Ovary (tissue), 9 donors: ENCODE measurements around the gene CADM3. TPM values are rescaled to one million over a fixed set of nuclear protein-coding genes. Genes with fewer than 3 reads are reported as not detected.

Source experiments
- DNase-seq, 5 donors: peaks; one replicate each; pipeline ENCODE4 v3.0.0-alpha.2; 2019 to 2020
- H3K27ac ChIP-seq, 2 donors: fragments of 200-600 bp; one replicate each; pipeline versions ENCODE4 v1.5.1 to v1.8.0; 2019 to 2022
- H3K27me3 ChIP-seq: fragments of 200-600 bp; one replicate; pipeline ENCODE4 v1.8.0; 2022
- H3K36me3 ChIP-seq: fragments of 200-600 bp; sonication (generic); one replicate; pipeline ENCODE4 v1.5.1; 2019
- H3K4me1 ChIP-seq: one replicate; pipeline ENCODE4 v1.8.1; 2013; ENCODE audit warnings: mild to moderate bottlenecking, moderate library complexity; ENCODE audit not compliant: insufficient read depth
- H3K4me3 ChIP-seq: fragments of 200-600 bp; sonication (generic); one replicate; pipeline ENCODE4 v1.5.1; 2017
- H3K9me3 ChIP-seq, 2 donors: fragments of 200-600 bp in 1 of 2; sonication (generic) in 1 of 2; one replicate each; pipeline versions ENCODE4 v1.5.1 to v1.8.1; 2013 to 2019; ENCODE audit warnings: mild to moderate bottlenecking in 1 of 2, moderate library complexity in 1 of 2
- EP300 ChIP-seq: sonication (generic); formaldehyde crosslinking; IDR thresholded peaks from one replicate; pipeline ENCODE4 v1.6.1; 2017; ENCODE audit warnings: antibody characterized with exemption
- POLR2A ChIP-seq: fragments of 450-650 bp; IDR thresholded peaks from one replicate; pipeline ENCODE4 v1.6.1; 2017; ENCODE audit warnings: antibody characterized with exemption, mild to moderate bottlenecking, moderate library complexity
- WGBS, 3 donors: extraction: QIAGEN DNeasy Blood & Tissue Kit in 1 of 3; methylation state at CpG; one replicate each; pipeline versions ENCODE4 v1.1.5 to v1.1.7; 2013 to 2017; 5-methylcytosine and 5-hydroxymethylcytosine counted together
- intact Hi-C, 4 donors: fragments of 100-400 bp; cut with DNase I; formaldehyde crosslinking; loops; one replicate each; pipeline versions ENCODE4 v1.11.0 to v1.15.1; 2022 to 2023
- polyA plus RNA-seq, 2 donors: library from polyadenylated mRNA; stranded (reverse); fragments of 200-250 nt in 1 of 2; fragments of 350-450 nt in 1 of 2; fragmentation: Illumina TruSeq in 1 of 2; extraction: RNeasy Lipid Tissue Mini Kit (QIAGEN cat#74804) in 1 of 2; gene quantifications; one replicate each; pipeline ENCODE4 v1.2.3, GENCODE V29; 2013 to 2014
- small RNA-seq: library from RNA; depleted of rRNA; stranded (forward); fragments of <200 nt; gene quantifications from one replicate; pipeline ENCODE3, GENCODE V24; 2016
- total RNA-seq, 7 donors: library from RNA; depleted of rRNA in 2 of 7; stranded (reverse); fragments of >200 nt in 2 of 7; fragmentation: NEBNext Ultra II Directional in 3 of 7; extraction: Animal tissue kit (Norgen Biotek cat#: 25700) in 3 of 7; gene quantifications; one replicate each; pipeline versions ENCODE4 v1.1.0 to v1.2.4, GENCODE V29; 2016 to 2023
- TF ChIP-seq, protein P1 (sequence below), 3 donors: fragments of 450-650 bp in 2 of 3; fragments of 200-600 bp in 1 of 3; IDR thresholded peaks; one replicate each; pipeline versions ENCODE4 v1.5.1 to v1.8.0; 2016 to 2022; ENCODE audit warnings: antibody characterized with exemption in 3 of 3, mild to moderate bottlenecking in 1 of 3
- donor health status: DM: no; HTN: no; CAD: no; lungs with moderate emphysema.
- donor health status: DM: no; HTN: no; CAD: no.
- donor health status: Bipolar disorder and iron deficiency.
- donor health status: DM: yes; HTN: yes; CAD: no.
- donor health status: DM: no; HTN: no; CAD: no.
- donor health status: DM: yes; HTN: yes; CAD: no.

The CADM3 gene
- total and polyA plus RNA-seq, 9 donors: 0.17 to 13.8 (median 1.5) TPM; not detected in 2

DNA sequence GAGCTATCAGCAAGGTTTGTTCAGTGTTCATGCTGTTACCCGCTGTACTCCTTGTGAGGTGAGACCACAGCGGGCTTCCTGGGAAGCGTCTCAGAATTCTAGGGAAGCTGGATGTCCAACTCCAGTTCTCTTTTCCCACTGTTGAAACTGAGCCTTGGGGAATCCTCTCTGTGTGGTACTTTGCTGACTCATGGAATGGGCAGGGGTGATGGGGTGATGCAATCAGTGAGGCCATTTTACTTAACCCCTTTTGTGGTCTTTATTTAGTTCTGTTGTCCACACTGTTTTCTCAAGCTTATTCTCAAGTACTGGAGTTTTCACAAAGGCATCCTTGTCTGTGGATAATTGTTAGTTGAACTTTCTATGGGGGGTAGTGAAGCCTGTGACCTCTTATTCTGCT is 75.9 kb downstream of the CADM3 start:
- intact Hi-C loops: no loop called here
- H3K4me3 ChIP-seq: no peak overlapping the region
- H3K4me1 ChIP-seq: no peaks in the 10 kb centered on the region
- DNase-seq: no peak
- H3K9me3 ChIP-seq: no peaks in the 10 kb centered on the region
- WGBS, 3 donors: 89 to 95% (median 94%) methylated on average over 3 of the region's 3 CpGs
- H3K27ac ChIP-seq: no peak overlapping the region
- TF ChIP-seq POLR2A (no peak), EP300 (no peak)
- TF ChIP-seq, protein P1, sequence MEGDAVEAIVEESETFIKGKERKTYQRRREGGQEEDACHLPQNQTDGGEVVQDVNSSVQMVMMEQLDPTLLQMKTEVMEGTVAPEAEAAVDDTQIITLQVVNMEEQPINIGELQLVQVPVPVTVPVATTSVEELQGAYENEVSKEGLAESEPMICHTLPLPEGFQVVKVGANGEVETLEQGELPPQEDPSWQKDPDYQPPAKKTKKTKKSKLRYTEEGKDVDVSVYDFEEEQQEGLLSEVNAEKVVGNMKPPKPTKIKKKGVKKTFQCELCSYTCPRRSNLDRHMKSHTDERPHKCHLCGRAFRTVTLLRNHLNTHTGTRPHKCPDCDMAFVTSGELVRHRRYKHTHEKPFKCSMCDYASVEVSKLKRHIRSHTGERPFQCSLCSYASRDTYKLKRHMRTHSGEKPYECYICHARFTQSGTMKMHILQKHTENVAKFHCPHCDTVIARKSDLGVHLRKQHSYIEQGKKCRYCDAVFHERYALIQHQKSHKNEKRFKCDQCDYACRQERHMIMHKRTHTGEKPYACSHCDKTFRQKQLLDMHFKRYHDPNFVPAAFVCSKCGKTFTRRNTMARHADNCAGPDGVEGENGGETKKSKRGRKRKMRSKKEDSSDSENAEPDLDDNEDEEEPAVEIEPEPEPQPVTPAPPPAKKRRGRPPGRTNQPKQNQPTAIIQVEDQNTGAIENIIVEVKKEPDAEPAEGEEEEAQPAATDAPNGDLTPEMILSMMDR (IDR thresholded peaks at IDR 0.05): no peak
- no peaks in the 10 kb centered on the region for H3K36me3 ChIP-seq
- H3K27me3 ChIP-seq: no peaks in the 10 kb centered on the region

GRCh38 chr1:159248311-159248710 is 76.9 kb downstream of the CADM3 start:
- WGBS, 3 donors: 33 to 72% (median 40%) methylated on average over 1 of the region's 1 CpG
- H3K27ac ChIP-seq: no peak overlapping the region
- H3K4me3 ChIP-seq: no peak overlapping the region
- H3K36me3 ChIP-seq: no peaks in the 10 kb centered on the region
- no peak for DNase-seq
- TF ChIP-seq, protein P1 (IDR thresholded peaks at IDR 0.05): no peak
- TF ChIP-seq EP300: no peak
- no peak for TF ChIP-seq POLR2A
- no peaks in the 10 kb centered on the region for H3K9me3 ChIP-seq
- intact Hi-C loops: no loop called here
- H3K4me1 ChIP-seq: no peaks in the 10 kb centered on the region
- H3K27me3 ChIP-seq: no peaks in the 10 kb centered on the region

GRCh38 chr1:159250638-159251216 is 79.3 kb downstream of the CADM3 start:
- H3K36me3 ChIP-seq: no peaks in the 10 kb centered on the region
- H3K27me3 ChIP-seq: no peaks in the 10 kb centered on the region
- no peak overlapping the region for H3K27ac ChIP-seq
- TF ChIP-seq EP300: no peak
- TF ChIP-seq, protein P1 (IDR thresholded peaks at IDR 0.05): no peak
- H3K4me1 ChIP-seq: no peaks in the 10 kb centered on the region
- no peaks in the 10 kb centered on the region for H3K9me3 ChIP-seq
- 63 to 78% (median 75%) methylated on average over 8 of the region's 8 CpGs for WGBS, 3 donors
- no peak overlapping the region for H3K4me3 ChIP-seq
- intact Hi-C loops: no loop called here
- DNase-seq: no peak

Small RNAs within 50 kb of the gene (small RNA-seq; reads per million reads assigned to genes)
- not detected for gene RNA5SP60

Other genes starting within 250 kb of the CADM3 start
- gene PYHIN1, start 240.1 kb upstream of the CADM3 start, total RNA-seq: 1 to 10 TPM in 2 of 7 donors, under 1 TPM in 4, not detected in 1; 0.28 to 1.8 (median 0.50) TPM
- 1 to 10 TPM in 1 of 2 donors, under 1 TPM in 1; 0.16 to 1.9 TPM for gene PYHIN1, start 240.1 kb upstream of the CADM3 start, polyA plus RNA-seq
- 100 to 1,000 TPM in 2 of 7 donors, 10 to 100 TPM in 5; 73.1 to 124 (median 87.2) TPM for gene IFI16, start 161.7 kb upstream of the CADM3 start, total RNA-seq
- gene IFI16, start 161.7 kb upstream of the CADM3 start, polyA plus RNA-seq: 100 to 1,000 TPM; 121 to 184 TPM
- under 1 TPM in 3 of 7 donors, not detected in 4; 0.20 to 0.95 (median 0.38) TPM for gene AIM2, start 94.8 kb upstream of the CADM3 start, total RNA-seq
- under 1 TPM in 1 of 2 donors, not detected in 1; 0.50 TPM for gene AIM2, start 94.8 kb upstream of the CADM3 start, polyA plus RNA-seq
- gene ACKR1, start 33.3 kb downstream of the CADM3 start, total RNA-seq: 10 to 100 TPM in 6 of 7 donors, 1 to 10 TPM in 1; 5.6 to 43.0 (median 20.7) TPM
- gene ACKR1, start 33.3 kb downstream of the CADM3 start, polyA plus RNA-seq: 10 to 100 TPM; 36.2 to 41.9 TPM
- gene FCER1A, start 130.7 kb downstream of the CADM3 start, total RNA-seq: under 1 TPM in 4 of 7 donors, not detected in 3; 0.20 to 0.76 (median 0.51) TPM
- gene FCER1A, start 130.7 kb downstream of the CADM3 start, polyA plus RNA-seq: 1 to 10 TPM in 1 of 2 donors, under 1 TPM in 1; 0.92 to 9.9 TPM